Stimulated activated naive CD8-positive, alpha-beta T cell treated with anti-CD3 and anti-CD28 coated beads, Interleukin-15, Interleukin-2, amounts not matched to agents 100 U/mL and 50 U/mL, for 24 hours (primary cell): ENCODE data around the gene PRKCA.

ENCODE experiments used
- ATAC-seq: fragments of 150-1000 bp; cut with Tn5 transposase; one replicate; pipeline ENCODE4 v1.10.0; 2021
- DNase-seq: peaks from one replicate; pipeline ENCODE4 v3.0.0; 2021

The PRKCA gene

GRCh38 chr17:66545918-66546317, 243.5 kb downstream of the PRKCA start:
- ATAC-seq (no peak), DNase-seq (no peak)

DNA sequence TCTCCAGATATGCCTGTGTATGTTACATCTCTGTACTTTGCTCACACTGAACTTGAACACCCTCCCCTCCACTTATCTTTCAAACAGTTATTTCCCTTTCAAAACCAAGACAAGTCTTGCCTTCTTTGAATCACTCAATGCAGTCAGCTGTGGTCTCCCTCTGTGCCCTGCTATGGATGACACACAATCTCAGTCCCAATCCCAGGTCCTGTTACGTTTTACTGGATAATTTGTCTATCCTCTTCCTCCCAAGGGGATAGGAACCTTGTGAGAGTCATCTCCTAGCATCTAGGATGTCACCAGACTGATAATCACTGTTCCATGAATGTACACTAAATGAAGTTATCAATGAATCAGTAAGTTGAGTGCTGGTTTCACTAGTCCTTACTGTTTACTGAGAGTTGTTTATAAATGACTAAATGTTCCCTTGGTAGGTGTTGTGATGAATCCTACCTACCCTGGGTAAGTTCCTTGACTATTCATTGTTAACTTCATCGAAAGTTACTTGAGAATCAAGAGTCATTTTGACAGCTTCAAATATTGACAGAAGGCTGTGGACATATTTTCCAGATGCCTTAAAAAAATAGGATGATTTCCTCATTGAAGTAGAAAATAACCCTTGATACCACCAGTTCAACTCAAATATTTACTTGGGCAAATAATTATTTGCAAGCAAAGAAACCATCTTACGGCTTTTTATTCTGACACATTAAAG, 244.9 kb downstream of the PRKCA start:
- ATAC-seq (peak; percentile 69), DNase-seq (no peak)

GRCh38 chr17:66548158-66548557, 245.7 kb downstream of the PRKCA start:
- DNase-seq (peak; percentile 55), ATAC-seq (peak; percentile 81)

DNA sequence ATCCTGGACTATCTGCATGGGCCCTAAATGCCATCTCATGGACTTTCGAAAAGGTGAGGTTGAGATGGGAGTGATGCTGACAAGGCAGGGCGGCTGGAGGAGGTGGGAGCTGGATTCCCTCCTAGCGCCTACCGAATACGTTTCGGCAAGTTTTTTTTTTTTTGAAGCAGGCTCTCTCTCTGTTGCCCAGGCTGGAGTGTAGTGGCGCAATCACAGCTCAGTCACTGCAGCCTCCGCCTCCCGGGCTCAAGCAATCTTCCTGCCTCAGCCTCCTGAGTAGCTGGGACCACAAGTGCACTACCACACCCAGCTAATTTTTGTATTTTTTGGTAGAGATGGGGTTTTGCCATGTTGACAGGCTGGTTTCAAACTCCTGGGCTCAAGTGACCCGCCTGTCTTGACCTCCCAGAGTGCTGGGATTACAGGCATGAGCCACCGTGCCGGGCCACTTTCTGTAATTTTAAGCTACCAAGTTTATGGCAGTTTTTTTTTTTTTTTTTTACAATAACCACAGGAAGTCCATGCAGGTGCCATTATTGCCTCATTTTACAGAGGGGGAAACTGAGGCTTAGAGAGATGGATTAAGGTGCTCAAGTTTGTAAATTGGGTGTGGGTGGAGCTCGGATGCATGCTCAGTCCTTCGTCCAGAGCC, 246.4 kb downstream of the PRKCA start:
- DNase-seq (no peak), ATAC-seq (no peak)

DNA sequence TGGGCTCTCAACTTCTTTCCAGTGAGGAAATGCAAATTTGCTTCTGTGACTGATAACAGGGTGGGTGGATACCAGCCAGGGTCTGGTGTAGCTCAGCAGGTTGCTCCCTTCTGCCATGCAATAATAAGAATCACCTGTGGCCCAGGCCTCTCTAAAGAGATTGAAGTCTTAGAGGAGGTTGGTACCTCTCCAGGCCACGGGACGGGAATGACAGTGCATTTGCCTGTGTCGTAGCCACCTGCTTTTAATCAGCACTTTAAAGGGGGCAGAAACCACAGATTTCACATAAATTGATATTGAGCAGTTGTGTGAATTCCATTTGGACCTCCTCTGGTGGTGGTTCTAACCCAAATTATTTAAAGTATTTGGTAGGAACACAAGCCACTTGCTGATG, 246.9 kb downstream of the PRKCA start:
- ATAC-seq (no peak), DNase-seq (no peak)

DNA sequence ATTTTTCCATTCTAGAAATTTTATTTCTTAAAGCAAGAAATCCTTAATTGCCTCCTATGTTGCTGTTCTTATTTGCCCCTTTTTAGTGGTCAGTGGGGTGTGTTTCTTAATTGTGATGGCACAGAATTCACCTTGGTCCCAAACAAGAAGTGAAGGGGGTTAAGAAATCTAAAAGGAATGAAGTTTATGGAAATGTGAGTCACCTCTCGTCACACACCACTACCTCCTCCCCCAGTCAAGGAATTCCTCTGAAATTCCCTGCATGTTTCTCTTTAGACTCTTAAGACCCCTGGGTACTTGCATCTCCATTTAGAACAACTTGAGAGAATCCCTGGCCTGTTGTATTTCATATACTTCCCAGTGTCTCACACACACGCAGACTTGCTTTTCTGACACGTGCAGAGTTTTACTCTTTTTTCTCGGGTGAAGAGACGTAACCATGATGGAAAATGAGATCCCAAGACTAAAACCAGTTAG, 247.4 kb downstream of the PRKCA start:
- no peak for DNase-seq
- ATAC-seq: no peak

- ATAC-seq: no peak
- DNase-seq: no peak
These were observed 249.4 kb downstream of the PRKCA start for GRCh38 chr17:66551839-66552238.

GRCh38 chr17:66552371-66552770, 250.0 kb downstream of the PRKCA start:
- no peak for DNase-seq
- no peak for ATAC-seq

- ATAC-seq (no peak), DNase-seq (no peak)
These were observed 253.2 kb downstream of the PRKCA start for GRCh38 chr17:66555605-66556004.

DNA sequence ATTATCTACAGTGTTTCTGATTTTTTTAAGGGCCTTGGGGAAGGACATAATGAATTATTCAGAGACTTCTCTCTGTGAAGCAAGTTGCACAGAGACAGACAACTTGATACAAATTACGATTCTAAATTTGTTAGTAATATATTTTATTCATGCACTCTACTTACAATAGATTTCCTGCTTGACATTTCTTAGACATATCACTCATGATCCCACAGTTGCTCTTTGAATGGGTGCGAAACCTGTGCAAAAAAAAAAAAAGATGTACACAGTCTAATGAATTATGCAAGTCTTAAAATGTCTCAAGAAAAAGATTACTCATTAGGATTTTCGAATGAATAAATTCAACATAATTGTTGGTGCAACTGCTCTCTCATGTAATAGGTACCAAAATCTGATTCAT, 254.8 kb downstream of the PRKCA start:
- no peak for DNase-seq
- no peak for ATAC-seq

GRCh38 chr17:66557886-66558285, 255.5 kb downstream of the PRKCA start:
- DNase-seq: no peak
- no peak for ATAC-seq

GRCh38 chr17:66560691-66561090, 258.3 kb downstream of the PRKCA start:
- DNase-seq (no peak), ATAC-seq (no peak)

GRCh38 chr17:66562119-66562518, 259.7 kb downstream of the PRKCA start:
- no peak for DNase-seq
- ATAC-seq: no peak

- ATAC-seq (peak; percentile 38), DNase-seq (no peak)
These were observed 262.6 kb downstream of the PRKCA start for GRCh38 chr17:66564992-66565465.

GRCh38 chr17:66567234-66568170, 265.1 kb downstream of the PRKCA start:
- DNase-seq: peak; percentile 83
- ATAC-seq: peak; percentile 71

DNA sequence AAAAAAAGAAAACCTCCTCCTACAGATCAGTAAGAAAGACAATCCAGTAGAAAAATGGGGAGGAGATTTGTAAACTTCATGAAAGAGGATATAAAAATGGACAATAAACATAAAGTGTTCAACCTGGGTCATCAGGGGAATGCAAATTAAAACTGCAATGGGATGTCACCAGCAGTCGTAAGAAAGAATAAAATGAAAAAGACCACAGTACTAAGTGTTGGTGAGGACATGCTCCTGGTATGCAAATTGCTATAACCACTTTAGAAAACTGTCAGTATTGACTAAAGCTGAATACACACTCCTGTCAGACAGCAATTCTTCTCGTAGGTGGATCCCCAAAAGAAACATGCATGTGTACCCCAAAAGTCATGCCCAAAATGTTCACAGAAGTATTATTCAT, 267.2 kb downstream of the PRKCA start:
- DNase-seq (no peak), ATAC-seq (no peak)

DNA sequence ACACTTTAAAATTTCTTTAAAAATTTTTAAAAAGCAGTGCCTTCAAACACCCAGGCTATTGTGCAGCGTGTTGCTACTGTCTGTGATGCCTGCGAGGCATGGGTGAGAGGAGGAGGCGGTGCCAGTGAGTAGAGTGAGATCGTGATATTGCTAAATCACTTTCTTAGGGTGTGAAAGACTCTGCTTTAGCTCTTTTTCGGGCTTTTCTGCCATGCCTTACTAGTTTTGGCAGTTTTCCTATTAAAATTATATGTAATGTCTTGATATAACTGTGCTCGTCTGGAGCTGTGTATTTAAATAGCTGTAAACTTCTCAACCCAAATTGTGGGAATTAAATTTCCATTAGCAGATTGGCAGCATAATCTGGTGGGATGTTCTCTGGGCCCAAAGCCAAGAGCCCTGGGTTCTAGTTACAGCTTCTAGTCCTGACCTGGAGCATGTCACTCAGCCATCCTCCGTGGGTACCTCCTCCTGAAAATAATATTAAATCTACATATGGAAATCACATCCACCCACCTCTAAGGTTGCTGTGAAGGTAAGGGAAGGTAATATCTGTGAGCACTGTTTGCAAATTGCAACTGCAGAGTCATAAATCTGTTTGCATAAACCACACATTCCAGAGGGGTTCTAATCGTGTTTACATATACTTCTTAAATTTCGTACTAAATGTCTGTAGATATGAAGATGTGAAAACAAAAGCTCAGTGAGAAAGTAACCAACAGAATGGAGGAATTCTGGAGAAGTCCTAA, 268.2 kb downstream of the PRKCA start:
- DNase-seq: no peak
- no peak for ATAC-seq

DNA sequence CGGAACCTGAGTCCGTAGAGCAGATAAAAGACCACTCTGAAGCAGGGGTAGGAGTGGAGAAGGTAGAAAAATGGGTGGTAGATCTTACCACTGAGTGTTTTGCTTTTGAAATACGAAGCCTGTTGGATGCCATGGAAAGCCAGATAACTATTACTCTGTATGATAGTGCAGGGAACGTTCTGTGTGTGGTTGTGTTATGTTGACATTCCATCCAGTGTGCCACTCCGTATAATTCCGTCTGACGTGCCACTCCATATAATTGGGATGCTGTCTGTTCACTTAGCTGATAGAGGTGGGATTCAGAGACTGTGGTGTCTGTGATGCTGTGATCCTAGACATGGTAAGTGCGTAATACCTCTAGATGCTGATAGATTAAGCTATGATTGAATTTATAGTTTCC, 269.3 kb downstream of the PRKCA start:
- no peak for DNase-seq
- ATAC-seq: no peak

GRCh38 chr17:66573078-66573477, 270.7 kb downstream of the PRKCA start:
- no peak for ATAC-seq

DNA sequence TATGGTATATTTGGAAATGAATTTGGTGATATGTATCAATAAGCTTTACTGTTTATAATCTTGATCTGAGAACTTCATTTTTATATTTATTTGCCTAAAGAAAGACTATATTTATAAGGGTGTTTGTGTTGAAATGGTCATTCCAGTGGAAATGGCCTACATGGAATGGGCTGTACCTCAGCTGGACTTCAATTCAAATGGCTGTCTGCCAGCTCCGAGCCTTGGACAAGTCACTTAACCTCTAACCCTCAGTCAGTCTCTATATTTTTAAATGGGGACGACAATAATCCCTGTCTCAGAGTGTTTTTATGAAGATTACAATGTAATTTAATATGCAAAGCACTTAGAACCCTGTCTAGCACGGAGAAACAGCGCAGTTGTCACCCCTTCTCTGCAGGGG, 271.7 kb downstream of the PRKCA start:
- DNase-seq (no peak), ATAC-seq (no peak)

More at GRCh38 chr17:66573078-66573477, 270.7 kb downstream of the PRKCA start:
- no peak for DNase-seq

DNA sequence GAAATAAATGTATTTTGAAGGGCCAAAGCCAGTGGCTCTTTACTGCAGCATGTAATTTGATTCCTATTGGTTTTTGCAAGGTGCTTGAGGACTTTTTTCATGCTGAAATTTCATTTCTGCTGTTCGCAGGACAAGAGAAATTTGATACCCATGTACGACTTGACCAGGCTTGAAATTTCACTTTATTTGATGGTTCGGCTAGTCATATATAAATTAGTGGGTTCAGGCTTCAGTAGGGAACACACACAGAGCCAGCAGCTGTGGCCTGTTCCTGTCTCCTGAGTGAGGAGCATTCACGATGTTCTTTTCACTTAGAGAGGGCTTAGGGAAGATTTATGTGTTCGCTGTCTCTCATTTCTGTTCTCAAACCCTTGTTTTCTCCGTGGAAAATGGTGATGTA, 274.1 kb downstream of the PRKCA start:
- DNase-seq: no peak
- no peak for ATAC-seq

GRCh38 chr17:66577041-66577440, 274.6 kb downstream of the PRKCA start:
- DNase-seq (no peak), ATAC-seq (no peak)
